ENCODE measurements around the gene ABCG5.

ABCG5 gene

DNA sequence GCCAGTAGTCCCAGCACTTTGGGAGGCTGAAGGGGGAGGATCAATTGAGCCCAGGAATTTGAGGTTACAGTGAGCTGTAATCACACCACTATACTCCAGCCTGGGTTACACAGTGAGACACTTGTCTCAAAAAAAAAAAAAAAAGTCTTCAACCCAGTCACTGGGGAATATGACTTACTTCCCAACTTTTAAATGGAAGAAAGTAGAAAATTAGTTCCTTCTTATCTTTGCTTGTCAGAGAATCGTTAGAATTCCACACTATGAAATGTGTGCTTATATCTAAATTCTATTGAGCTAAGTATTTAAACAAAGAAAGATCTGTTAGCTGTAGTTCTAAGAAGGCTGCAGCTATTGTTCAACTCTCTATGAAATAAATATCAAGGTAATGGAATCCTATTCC lies 42.4 kb downstream of the ABCG5 start:
- Histone ChIP-seq H3K4me3 (ENCODE audit: low read length, poor library complexity, severe bottlenecking) (no peak overlapping the region), H2AFZ (ENCODE audit: low read length) (no peak overlapping the region), H3K4me1 (ENCODE audit: insufficient read depth, low read length, poor library complexity, severe bottlenecking) (no peaks in the 10 kb centered on the region), H3K9ac (ENCODE audit: low read depth, low read length, poor library complexity, severe bottlenecking) (no peak overlapping the region), H3K36me3 (ENCODE audit: insufficient read depth, low read length) (no peaks in the 10 kb centered on the region), H3K9me2 (replicated peaks; ENCODE audit: low read depth, low read length) (no peaks in the 10 kb centered on the region), H3K27me3 (ENCODE audit: insufficient read depth, low read length, poor library complexity, severe bottlenecking) (no peaks in the 10 kb centered on the region), H3K79me2 (ENCODE audit: insufficient read depth, low read length) (no peaks in the 10 kb centered on the region), H3F3A (ENCODE audit: low read depth) (no peaks in the 10 kb centered on the region), H3K9me3 (ENCODE audit: insufficient read depth, low read depth, low read length) (no peaks in the 10 kb centered on the region), H3K4me2 (ENCODE audit: low read depth, low read length, poor library complexity, severe bottlenecking) (no peak overlapping the region), H4K20me1 (ENCODE audit: insufficient read depth, low read length, poor library complexity, severe bottlenecking) (no peaks in the 10 kb centered on the region)
- TF ChIP-seq CTCF (conservative IDR thresholded peaks at IDR 0.05; ENCODE audit: low read length), result no peak
- TF ChIP-seq EZH2phosphoT487 (IDR thresholded peaks at IDR 0.05; ENCODE audit: borderline replicate concordance), result no peak

DNA sequence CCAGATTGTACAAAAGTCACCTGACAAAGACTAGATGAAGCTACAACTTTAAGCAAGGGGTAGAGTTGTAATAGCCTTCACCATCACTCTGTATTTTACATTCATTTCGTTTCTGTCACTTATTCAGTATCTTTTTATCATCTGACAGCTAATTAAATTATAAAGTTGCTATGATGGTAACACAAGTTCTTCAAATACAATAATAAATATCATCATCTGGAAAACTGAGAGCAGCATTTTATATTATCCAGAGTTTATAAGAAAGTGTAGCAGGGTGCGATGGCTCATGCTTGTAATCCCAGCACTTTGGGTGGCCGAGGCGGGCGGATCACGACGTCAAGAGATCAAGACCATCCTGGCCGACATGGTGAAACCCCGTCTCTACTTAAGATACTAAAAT lies 43.7 kb downstream of the ABCG5 start:
- Histone ChIP-seq H2AFZ (ENCODE audit: low read length) (no peak overlapping the region), H3K4me2 (ENCODE audit: low read depth, low read length, poor library complexity, severe bottlenecking) (no peak overlapping the region), H3K9me3 (ENCODE audit: insufficient read depth, low read depth, low read length) (no peaks in the 10 kb centered on the region), H3K27me3 (ENCODE audit: insufficient read depth, low read length, poor library complexity, severe bottlenecking) (no peaks in the 10 kb centered on the region), H3K4me3 (ENCODE audit: low read length, poor library complexity, severe bottlenecking) (no peak overlapping the region), H3K4me1 (ENCODE audit: insufficient read depth, low read length, poor library complexity, severe bottlenecking) (no peaks in the 10 kb centered on the region), H4K20me1 (ENCODE audit: insufficient read depth, low read length, poor library complexity, severe bottlenecking) (no peaks in the 10 kb centered on the region), H3K36me3 (ENCODE audit: insufficient read depth, low read length) (no peaks in the 10 kb centered on the region), H3K9ac (ENCODE audit: low read depth, low read length, poor library complexity, severe bottlenecking) (no peak overlapping the region), H3K9me2 (replicated peaks; ENCODE audit: low read depth, low read length) (no peaks in the 10 kb centered on the region), H3K79me2 (ENCODE audit: insufficient read depth, low read length) (no peaks in the 10 kb centered on the region), H3F3A (ENCODE audit: low read depth) (no peaks in the 10 kb centered on the region)
- TF ChIP-seq CTCF (conservative IDR thresholded peaks at IDR 0.05; ENCODE audit: low read length) (no peak), EZH2phosphoT487 (IDR thresholded peaks at IDR 0.05; ENCODE audit: borderline replicate concordance) (no peak)

DNA sequence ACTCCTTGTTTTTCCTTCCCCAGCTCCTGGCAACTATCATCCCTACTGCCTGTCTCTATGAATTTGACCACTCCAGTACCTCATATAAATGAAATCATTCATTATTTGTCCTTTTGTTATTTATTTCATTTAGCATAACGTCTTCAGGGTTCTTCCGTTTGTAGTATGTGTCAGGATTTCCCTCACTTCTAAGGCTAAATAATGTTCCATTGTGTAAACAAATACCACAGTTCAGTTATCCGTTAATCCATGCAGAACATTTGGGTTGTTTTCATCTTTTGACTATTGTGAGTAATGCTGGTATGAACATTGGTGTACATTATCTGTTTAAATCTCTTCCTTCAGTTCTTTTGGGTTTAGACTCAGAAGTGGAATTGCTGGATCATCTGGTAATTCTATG lies 46.0 kb downstream of the ABCG5 start:
- no peak overlapping the region for H2AFZ ChIP-seq (ENCODE audit: low read length)
- no peaks in the 10 kb centered on the region for H3K27me3 ChIP-seq (ENCODE audit: insufficient read depth, low read length, poor library complexity, severe bottlenecking)
- H3F3A ChIP-seq (ENCODE audit: low read depth), result no peaks in the 10 kb centered on the region
- no peaks in the 10 kb centered on the region for H3K9me2 ChIP-seq (replicated peaks; ENCODE audit: low read depth, low read length)
- no peak overlapping the region for H3K4me3 ChIP-seq (ENCODE audit: low read length, poor library complexity, severe bottlenecking)
- no peaks in the 10 kb centered on the region for H4K20me1 ChIP-seq (ENCODE audit: insufficient read depth, low read length, poor library complexity, severe bottlenecking)
- no peaks in the 10 kb centered on the region for H3K9me3 ChIP-seq (ENCODE audit: insufficient read depth, low read depth, low read length)
- H3K4me2 ChIP-seq (ENCODE audit: low read depth, low read length, poor library complexity, severe bottlenecking), result no peak overlapping the region
- H3K79me2 ChIP-seq (ENCODE audit: insufficient read depth, low read length), result no peaks in the 10 kb centered on the region
- H3K4me1 ChIP-seq (ENCODE audit: insufficient read depth, low read length, poor library complexity, severe bottlenecking), result no peaks in the 10 kb centered on the region
- no peak overlapping the region for H3K9ac ChIP-seq (ENCODE audit: low read depth, low read length, poor library complexity, severe bottlenecking)
- no peaks in the 10 kb centered on the region for H3K36me3 ChIP-seq (ENCODE audit: insufficient read depth, low read length)
- TF ChIP-seq CTCF (conservative IDR thresholded peaks at IDR 0.05; ENCODE audit: low read length) (no peak), EZH2phosphoT487 (IDR thresholded peaks at IDR 0.05; ENCODE audit: borderline replicate concordance) (no peak)
